Endometrial microvascular endothelial cells (primary cell): Measurements from ENCODE around the gene TCAP. TPM values are rescaled to one million over a fixed set of nuclear protein-coding genes. Genes with fewer than 3 reads are reported as not detected.

Source experiments
- in situ Hi-C: cut with HindIII; loops from 2 replicates; pipeline ENCODE4 v1.10.0; 2017; ENCODE audit warnings: low sequenced_read_pairs, low pct_unique_long_range_greater_than_20kb; ENCODE audit errors: inconsistent ontology term
- total RNA-seq: library from RNA; depleted of rRNA; stranded (reverse); fragments of >200 nt; gene quantifications from one replicate; pipeline ENCODE4 v1.2.3, GENCODE V29; 2015; ENCODE audit errors: inconsistent ontology term

The TCAP gene
- total RNA-seq, 1 donor from 2014 or later: 0.93 TPM

GRCh38 chr17:39662551-39663339, 2.4 kb upstream of the TCAP start:
- in situ Hi-C loops: no loop called here

GRCh38 chr17:39663340-39663687, 1.8 kb upstream of the TCAP start:
- in situ Hi-C loops: no loop called here

DNA sequence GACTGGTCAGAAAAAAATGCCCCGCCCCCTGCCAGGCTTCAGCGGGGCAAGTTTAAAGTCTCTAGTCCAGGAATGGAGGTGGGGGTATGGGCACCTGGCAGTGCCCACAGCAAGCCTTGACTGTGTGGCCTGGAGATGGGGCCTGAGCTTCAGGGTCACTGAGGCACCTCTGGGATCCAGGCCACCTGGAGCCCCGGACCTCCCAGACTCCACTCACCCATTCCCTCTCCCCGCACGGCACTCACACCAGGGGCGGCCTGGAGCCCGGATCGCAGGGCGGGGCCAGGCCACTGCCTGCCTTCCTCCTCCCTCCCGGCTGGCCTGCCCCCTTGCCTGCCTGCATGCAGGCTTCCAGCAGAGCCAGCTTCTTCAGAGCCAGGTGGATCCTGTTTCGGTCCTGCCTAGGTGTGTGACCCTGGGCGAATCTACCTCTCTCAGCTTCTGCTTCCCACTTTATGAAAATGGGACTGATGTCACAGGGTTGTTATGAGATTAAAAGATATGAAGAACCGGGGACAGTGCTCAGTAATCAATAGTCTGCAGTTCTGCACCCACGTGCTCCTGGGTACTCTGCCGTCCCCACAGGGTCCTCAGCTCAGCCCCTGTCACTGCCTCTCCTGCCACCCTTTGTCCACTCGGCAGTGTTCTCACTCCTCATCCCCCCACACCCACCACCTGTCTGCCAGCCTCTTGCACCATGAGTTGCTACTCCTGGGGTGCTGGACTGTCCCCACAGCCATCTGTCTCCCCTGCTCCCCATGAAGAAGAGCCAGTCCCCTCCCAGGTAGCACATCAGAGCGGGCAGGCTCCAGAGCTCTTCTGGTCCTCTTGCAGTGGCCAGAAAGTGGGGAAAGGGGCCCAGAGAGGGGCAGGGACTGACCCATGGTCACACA, 1.2 kb upstream of the TCAP start:
- in situ Hi-C loops: no loop called here

DNA sequence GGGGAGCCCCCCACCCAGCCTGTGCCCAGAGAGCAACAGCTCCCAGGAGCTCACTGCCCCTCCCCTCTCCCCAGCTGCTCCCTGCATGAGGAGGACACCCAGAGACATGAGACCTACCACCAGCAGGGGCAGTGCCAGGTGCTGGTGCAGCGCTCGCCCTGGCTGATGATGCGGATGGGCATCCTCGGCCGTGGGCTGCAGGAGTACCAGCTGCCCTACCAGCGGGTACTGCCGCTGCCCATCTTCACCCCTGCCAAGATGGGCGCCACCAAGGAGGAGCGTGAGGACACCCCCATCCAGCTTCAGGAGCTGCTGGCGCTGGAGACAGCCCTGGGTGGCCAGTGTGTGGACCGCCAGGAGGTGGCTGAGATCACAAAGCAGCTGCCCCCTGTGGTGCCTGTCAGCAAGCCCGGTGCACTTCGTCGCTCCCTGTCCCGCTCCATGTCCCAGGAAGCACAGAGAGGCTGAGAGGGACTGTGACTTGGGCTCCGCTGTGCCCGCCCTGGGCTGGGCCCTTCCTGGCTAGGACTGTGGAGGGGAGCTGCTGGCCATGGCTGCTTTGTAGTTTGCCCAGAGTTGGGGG, 584 bp downstream of the TCAP start:
- in situ Hi-C loops: no loop called here

DNA sequence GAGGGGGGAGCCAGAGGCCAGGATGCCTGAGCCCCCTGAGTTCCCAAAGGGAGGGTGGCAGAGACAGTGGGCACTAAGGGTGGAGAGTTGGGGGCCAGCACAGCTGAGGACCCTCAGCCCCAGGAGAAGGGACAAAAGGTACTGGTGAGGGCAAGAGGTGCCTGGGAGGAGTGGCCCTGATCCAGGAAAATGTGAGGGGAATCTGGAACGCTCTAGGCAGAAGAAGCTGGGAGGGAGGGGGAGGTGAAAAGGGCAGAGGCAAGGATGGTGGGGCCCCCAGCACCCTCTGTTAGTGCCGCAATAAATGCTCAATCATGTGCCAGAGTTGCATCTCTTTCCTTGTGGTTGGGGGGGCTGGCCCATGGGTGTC, 1.1 kb downstream of the TCAP start:
- in situ Hi-C loops: no loop called here

DNA sequence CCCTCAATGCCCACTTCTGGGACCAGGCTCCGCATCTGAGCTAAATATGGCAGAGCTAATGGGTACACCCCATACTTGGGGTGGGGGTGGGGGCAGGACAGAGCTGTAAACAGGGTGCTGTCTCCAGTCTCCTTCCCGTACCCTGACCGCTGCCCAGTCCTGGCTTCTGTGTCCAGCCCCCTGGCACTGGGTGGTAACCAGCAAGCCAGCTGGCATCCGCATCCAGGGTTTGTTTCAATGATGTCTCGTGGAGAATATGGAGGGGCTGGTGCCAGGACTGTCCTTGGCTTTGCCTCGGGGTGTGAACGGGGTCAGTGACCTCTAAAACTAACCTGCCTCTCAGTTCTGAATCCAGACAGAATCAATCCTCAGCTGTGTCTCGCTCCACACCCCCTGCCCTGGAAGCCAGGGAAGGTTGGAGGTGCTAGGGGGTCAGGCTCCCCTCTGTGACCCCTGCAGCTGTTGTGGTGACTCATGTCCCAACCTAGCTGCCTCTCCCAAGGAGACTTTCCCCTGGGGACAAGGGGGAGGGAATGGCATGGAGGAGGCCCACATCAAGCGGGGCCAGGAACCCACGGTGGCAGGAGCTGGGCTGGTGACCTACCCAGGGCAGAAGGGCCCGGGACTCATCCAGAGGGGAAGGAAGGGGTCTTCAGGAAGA, 1.6 kb downstream of the TCAP start:
- in situ Hi-C loops: no loop called here

DNA sequence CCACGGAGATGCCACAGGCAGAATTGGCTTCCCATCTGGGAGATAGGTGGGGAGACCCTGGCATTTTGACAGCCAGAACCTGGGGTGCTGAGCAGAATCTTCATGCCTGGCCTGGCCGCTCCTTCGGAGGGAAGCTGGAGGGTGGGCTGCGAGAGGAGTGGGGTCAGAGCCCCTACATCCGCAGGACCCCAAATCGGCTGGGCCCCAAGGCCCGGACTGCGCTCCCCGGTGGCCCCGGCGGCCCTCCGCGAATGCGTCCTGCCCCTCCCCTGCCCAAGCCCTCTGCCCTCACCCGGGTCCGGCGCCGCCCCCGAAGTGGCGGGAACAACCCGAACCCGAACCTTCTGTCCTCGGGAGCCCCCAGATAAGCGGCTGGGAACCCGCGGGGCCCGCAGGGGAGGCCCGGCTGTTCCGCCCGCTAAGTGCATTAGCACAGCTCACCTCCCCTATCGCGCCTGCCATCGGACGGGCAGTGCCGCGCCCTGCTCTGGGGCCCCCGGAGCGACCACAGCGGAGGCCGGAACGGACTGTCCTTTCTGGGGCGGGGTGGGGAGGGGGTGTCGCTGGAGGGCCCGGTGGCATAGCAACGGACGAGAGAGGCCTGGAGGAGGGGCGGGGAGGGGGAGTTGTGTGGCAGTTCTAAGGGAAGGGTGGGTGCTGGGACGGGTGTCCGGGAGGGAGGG, 2.3 kb downstream of the TCAP start:
- in situ Hi-C loops: no loop called here

DNA sequence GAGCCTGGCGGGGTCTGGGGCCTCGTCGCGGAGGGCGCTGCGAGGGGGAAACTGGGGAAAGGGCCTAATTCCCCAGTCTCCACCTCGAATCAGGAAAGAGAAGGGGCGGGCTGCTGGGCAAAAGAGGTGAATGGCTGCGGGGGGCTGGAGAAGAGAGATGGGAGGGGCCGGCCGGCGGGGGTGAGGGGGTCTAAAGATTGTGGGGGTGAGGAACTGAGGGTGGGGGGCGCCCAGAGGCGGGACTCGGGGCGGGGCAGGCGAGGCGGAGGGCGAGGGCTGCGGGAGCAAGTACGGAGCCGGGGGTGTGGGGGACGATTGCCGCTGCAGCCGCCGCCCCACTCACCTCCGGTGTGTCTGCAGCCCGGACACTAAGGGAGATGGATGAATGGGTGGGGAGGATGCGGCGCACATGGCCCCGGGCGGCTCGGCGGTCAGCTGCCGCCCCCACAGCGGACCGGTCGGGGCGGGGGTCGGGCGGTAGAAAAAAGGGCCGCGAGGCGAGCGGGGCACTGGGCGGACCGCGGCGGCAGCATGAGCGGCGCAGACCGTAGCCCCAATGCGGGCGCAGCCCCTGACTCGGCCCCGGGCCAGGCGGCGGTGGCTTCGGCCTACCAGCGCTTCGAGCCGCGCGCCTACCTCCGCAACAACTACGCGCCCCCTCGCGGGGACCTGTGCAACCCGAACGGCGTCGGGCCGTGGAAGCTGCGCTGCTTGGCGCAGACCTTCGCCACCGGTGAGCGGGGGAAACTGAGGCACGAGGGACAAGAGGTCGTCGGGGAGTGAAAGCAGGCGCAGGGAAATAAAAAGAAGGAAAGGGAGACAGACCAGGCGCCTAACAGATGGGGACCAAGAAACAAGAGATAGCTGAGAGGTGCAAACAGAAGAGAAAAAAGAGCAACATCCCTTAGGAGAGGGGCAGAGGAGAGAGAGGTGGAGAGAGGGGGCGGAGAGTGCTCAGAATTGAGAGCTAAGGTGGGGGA, 3.1 kb downstream of the TCAP start, which contains the start of gene PNMT:
Gene PNMT, plus strand, starts transcription at position 509 of the 980 bp plus-strand sequence. Its CDS starts 23 bp downstream, at position 532.
- in situ Hi-C loops: no loop called here

- in situ Hi-C loops: no loop called here
These were observed 5.0 kb downstream of the TCAP start for GRCh38 chr17:39669897-39670735.

DNA sequence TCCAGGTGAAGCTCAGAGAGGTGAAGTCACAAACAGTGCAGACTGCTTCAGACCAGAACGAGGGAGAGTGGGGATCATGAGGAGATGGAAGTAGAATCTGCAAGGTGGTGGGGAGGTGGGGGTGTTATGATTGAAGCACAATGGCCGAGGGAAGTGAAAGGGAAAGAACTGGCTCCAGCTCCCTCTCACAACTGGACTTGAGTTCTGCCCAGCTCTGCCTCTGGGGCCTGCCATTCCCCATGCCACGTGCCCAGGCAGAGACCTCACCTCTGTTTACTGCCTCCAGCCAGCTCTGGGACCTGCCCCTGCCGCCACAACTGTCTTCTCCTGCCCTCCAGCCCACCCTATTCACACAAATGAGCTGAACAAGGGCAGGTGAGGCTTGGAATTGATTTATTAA, 5.6 kb downstream of the TCAP start:
- in situ Hi-C loops: no loop called here

- in situ Hi-C loops: no loop called here
These were observed 6.7 kb downstream of the TCAP start for GRCh38 chr17:39671651-39672521.

- in situ Hi-C loops: no loop called here
These were observed 7.6 kb downstream of the TCAP start for GRCh38 chr17:39672522-39673334.

DNA sequence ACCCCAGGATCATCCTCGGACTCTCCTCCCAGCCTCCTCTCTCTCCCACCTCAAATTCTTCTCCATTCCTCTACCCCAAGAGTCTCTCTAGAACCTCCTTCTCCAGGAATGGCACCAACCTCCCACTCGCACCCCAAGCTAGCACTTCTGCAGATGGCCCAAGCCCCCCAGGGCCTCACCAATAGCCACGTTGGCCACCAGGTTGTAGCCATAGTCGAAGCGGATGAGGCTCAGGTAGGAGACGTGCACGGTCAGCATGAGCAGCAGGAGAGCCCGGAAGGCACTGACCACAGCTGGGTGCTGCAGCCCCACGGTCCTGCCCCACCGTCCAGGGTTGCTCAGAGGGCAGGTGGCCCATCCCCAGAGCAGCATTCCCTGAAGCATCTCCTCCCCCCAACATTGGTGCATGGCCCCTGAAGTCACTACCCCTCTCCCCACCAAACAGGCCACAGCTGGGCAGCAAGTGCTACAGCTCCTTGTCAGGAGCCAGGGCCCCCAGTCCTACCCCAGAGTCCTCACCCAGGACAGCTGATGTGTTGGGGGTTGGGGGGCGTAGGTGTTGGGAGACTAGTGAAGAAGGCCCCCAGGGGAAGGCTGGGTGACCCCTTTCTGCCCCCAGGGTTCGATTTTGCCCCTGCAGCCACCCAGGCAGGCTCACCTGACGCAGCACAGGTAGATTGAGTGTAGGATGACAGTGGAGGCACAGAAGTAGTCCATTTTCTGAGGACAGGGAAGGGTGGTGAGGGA, 8.4 kb downstream of the TCAP start:
- in situ Hi-C loops: no loop called here

- in situ Hi-C loops: no loop called here
These were observed 9.0 kb downstream of the TCAP start for GRCh38 chr17:39674179-39674578.
